Mammary epithelial cell (primary cell): ENCODE data around the gene TLE2.

Source experiments
- EZH2 ChIP-seq: IDR thresholded peaks from 2 replicates; pipeline ENCODE4 v1.6.1; 2012; ENCODE audit warnings: low read length, inconsistent platforms, borderline replicate concordance
- TF ChIP-seq, protein P1 (sequence below), 2 donors: IDR thresholded peaks in 1 of 2; conservative IDR thresholded peaks in 1 of 2; 2 replicates each; pipeline ENCODE4 v1.5.1; 2011 to 2012; ENCODE audit warnings: inconsistent platforms in 2 of 2, low read length in 2 of 2, mild to moderate bottlenecking in 2 of 2, control low read depth in 1 of 2, low read depth in 1 of 2; ENCODE audit not compliant: insufficient read depth in 1 of 2; ENCODE audit errors: extremely low read depth in 1 of 2

DNA sequence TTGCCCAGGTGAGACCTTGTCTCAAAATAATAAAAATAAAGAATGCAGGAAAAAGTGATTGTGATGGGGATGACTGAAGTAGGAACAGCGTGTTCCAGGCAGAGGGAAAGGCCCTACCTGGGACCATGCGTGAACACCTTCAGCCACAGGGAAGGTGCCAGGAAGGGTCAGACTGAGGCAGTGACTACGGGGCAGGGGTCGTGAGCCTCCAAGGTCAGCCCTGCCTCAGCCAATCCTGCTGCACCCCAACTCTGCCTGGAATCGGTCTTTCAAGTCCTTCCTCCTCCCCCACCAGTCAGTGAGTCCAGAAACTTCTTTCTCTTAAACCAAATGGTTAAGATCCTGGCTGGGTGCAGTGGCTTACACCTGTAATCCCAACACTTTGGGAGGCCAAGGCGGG, 16.1 kb upstream of the TLE2 start:
- TF ChIP-seq, protein P1, sequence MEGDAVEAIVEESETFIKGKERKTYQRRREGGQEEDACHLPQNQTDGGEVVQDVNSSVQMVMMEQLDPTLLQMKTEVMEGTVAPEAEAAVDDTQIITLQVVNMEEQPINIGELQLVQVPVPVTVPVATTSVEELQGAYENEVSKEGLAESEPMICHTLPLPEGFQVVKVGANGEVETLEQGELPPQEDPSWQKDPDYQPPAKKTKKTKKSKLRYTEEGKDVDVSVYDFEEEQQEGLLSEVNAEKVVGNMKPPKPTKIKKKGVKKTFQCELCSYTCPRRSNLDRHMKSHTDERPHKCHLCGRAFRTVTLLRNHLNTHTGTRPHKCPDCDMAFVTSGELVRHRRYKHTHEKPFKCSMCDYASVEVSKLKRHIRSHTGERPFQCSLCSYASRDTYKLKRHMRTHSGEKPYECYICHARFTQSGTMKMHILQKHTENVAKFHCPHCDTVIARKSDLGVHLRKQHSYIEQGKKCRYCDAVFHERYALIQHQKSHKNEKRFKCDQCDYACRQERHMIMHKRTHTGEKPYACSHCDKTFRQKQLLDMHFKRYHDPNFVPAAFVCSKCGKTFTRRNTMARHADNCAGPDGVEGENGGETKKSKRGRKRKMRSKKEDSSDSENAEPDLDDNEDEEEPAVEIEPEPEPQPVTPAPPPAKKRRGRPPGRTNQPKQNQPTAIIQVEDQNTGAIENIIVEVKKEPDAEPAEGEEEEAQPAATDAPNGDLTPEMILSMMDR (conservative IDR thresholded peaks at IDR 0.05 in 1 of 2, IDR thresholded peaks at IDR 0.05 in 1 of 2; ENCODE audit: extremely low read depth in 1 of 2, insufficient read depth in 1 of 2, low read depth in 1 of 2, low read length in 2 of 2) = no peak
- no peak for TF ChIP-seq EZH2
